GM04504 (cell line): ENCODE results near the gene SPON1.

Experiments used
- DNase-seq: peaks from one replicate; pipeline ENCODE4 v3.0.0-alpha.2; 2012; ENCODE audit warnings: low read depth

The SPON1 gene

DNA sequence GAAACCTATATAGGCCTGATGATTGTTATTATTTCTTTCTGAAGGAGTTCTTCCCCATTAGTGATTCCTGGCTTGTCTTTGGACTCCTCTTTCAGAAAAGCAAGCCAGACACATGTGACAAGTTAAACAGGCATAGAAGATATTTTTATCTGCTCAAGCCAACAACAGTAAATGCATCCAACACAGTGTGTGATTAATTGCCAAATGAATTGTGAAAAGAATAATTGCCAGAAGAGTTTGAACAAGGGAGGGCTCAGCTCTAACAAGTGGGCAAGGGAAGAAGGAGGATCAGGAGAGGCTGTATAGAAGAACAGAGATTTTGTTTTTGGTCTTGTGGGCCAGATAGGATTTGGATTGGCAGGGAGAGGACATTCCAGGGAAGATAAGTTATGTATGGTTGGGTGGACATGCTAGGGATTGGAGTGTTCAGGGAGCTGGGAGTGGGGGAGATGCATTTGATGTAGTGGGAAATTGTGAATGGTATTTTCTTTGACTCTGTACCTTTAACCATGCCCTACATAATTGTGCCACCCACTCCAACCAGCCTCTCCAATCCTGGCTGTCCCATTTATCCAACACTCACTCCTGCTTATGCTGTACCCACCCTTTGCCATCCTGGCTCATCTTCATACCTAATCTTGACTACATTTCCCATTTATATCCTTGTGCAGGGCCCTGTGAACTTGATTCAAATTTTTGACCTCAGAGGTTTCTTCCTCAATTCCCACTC, 223.7 kb downstream of the SPON1 start:
- DNase-seq, result no peak

DNA sequence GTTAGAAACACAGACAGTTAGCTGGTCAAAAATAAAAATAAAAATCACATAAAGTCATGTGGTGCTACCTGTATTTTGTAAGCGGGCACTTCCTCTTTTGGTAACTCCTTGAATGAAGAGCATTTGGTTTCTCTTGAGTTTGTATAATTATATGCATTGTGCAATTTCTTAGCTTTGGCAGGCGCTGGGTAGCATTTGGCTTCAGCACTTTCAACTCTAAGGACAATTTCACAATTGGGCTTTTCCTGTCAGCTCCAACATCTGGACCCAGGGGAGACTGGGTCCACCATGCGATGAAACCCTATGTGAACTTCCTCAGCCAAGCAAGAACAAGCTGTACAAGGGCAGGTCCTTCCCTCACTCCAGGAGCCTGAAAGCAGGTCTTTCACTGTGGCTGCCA, 227.4 kb downstream of the SPON1 start:
- DNase-seq, result no peak

DNA sequence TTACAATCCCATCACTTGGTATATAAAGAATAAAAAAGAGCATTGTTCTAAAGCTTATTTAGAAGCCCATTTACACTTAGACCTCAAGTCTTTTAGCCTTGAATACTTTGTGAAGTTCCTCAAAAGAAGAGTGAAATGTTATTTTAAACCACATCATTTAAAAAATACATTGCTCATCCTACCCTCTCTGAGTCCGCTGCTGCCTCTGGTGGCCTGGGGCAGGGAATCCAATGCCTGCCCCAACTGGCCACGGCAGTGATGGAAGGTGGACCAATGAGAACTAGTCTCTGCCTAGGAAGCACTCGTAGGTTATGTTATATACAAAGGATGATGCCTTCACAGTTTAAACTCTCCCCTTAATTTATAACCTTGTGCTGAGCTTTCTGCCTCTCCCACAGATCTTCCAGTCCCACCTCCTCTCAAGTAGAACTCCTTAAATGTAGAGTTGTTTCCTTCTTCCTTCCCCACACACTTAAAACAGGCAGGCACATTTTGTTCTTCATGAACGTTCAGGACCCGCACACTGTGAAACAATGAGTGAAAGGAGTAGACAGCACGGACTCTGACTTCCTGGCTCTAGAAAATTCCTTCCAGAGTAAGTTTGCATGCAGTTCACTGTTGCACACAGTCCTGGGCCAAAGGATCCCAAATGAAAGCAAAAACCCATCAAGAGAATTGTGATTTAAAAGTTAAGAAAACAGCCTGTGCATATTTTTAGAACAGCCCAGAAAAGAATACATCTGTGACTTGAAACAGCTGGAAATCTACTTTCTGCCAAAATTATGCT, 228.7 kb downstream of the SPON1 start:
- no peak for DNase-seq

DNA sequence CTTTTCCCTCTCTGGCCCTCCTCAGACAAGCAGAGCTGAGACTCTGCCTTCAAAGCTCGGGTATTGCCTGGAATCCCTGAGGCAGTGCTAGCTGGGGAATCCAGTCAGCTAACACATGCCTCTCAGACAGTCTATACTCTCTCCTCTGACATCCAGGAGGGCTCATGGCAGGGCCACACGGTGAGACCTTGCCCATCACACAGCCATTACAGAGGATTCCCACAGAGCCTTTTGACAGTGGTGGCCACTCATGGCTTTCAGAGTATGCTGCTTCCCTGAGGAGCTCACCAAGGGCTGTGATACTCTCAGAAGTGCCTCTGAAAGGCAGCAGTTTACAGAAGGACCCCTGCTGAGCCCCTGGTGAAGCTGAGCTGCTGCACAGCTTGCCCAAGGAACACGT, 231.1 kb downstream of the SPON1 start:
- DNase-seq, result no peak

DNA sequence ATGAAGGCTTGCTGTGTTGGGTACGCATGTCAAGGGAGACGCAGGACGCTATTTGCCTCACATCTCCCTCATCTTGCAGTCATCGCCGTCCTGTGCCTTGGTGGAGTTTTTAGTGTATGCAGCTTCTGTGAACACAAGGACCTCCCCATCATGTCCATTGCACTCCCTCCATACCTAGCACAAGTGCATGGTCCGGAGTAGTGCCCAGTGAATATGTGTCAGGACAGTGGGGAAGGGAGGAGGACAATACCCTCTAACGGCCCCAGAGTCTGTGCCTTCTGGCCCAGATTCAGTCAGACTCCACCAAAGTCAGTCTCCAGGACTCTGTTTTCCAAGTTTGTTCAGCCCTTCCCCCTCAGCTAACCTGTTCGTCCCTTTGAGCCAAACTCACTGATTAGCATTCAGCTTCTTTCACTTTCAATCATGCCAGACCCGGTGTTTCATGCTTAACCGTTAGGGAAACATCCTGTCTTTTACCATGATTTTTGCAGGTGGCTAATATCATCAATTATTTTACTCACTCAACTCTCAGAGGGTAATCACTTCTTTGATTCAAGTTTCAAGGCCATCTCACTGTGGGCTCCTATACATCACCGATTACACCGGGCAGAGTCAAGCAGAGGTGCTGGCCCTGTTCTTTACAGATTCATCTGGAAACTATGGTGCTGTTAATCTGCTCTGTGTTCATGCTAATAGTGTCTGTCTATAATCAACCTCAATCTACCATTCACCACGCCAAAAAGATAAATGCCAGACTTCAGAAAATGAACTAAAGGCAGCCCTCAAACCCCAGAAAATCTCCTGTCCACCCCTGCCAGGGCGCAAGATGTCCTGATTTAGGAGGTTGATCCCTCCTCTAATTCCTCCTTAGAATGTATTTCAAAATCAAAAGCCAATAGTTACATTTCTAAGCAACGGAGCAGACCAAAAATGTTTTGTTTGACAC, 240.0 kb downstream of the SPON1 start:
- DNase-seq, result no peak

DNA sequence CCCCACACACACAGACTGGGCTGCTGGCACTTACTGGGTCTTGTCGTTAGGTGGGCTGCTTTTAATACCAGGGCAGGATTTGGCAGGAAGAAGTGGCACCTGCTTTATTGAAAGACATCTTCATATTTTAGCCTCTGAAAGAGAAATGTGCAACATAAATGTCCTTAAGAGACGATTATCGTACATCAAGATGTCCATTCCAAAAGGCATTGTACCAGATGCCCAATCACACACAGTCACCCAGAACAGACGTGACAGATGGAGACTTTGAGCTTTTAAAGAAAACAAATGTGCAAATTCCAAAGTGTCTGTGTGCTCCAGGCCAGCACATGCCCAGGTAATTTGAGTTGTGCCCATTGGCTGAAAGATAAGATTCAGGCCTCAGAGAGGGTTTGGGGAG, 240.8 kb downstream of the SPON1 start:
- DNase-seq, result no peak

DNA sequence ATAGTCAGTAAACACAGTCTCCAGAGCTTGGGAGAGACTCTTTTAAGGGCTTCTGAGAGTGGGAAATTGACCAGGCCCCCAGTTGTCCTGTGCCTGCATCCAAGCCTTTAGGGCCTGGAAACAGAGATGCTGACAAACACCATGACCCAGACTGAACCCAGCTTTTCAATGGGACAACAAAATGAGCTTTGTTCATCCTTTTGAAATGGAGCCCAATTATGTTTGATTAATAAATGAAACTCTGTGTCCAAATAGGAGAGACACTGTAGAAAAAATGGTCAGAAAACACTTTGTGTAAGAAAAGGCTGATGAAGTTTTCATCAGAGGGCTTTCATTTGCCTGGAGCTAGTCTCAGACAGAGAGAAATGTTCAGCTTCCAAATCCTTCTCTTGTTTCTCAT, 250.5 kb downstream of the SPON1 start:
- DNase-seq, result no peak

DNA sequence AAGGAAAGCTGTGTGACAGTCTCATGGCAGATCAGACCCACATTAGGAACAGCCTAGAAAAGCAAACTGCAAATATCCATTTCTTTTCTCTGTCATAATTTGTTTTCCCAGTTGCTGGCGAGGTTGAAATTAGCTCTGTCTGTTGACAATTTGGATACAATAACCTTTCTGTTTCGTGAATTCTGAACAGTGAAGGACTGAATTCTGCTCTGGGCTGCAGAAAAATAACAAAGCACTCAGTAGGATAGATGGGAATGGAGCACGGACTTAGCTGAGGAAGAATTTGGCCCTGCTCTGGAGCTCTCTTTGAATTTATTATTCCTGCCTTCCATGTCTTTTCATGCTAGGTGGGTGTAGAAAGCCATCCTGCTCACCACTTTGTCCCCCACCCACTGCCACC, 256.2 kb downstream of the SPON1 start:
- DNase-seq, result no peak

DNA sequence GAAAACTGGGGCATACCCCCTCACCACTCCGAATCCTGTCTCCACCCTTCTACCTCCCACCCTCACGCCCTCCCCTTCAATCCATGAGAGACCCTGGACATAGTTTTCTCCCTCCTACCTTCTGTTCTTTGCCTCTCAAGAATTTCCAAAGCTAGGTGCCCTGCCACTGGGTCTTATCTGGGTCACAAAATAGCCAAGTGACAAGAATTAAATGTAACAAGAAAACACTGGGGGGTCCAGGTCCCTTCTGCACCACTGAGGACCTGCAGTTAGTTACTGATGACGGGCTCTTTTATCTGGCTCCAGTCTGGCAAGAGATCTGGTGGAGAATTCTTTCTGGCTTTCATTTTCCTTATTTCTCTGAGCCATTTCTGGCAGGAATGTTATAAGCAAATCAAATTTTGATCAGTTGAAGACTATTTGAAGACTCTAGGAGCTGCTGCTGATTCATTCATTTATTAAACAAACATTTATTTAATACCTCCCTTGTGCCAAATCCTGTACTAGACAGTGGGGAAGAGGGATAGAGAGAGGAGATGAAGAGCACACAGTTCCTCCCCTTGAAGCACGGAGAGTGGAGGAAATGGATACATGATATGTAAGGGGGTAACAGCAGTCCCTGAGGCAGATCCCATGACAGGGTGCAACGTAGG, 261.2 kb downstream of the SPON1 start:
- no peak for DNase-seq

DNA sequence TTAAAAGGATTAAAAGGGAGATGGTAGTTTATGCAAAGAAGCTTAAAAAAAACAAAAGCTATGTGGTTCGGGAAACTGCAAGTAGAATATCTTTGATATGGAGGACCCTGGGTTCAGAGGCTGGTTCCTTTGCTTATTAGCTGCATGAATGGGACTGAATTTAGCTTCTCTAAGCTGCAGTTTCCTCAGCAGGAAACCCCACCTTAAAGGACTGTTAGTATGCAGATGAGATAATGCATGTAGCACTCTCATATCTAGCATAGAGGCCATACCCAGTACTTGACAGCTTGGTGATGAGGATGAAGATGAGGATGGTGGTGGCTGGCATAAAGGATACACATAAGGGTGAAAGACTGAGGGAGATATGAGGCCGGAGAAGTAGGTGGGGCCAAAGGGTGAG, 261.9 kb downstream of the SPON1 start:
- no peak for DNase-seq

DNA sequence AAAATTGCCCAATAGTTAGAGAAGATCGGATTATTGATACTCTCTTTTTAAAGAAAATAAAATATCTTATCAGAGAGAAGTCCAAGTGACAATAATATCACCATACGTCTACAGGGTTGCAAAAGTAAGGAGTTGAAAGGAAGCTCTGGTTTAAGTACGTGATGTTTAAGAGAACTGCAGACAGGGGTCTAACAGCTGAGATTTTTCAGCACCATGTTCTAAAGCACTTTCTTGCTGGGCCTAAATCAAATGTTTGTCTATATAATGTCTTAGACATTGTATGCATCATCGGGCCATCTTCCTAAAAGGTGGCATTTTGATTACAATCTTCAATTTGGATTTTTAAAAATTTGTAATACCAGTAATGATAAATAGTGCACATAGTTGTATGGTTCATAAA, 263.1 kb downstream of the SPON1 start:
- DNase-seq, result no peak

DNA sequence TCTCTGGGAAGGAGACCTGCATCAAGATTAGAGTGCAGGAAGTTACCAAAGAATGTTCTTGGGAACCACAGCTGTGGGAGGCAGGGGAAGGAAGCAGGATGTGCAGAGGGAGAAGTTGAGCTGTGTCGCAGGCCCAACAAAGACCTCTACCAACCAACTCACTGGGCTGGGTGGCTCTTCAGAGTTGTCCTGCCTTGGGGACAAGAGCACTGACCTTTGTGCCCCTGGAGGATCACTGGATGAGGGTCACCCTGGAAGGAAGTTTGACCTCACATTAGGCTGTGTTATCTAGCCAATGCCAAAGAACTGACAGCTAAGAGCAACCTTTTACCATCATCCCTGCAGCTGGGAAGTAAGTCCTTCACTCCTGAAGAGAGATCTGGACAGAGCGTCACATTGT, 265.8 kb downstream of the SPON1 start:
- DNase-seq, result no peak

DNA sequence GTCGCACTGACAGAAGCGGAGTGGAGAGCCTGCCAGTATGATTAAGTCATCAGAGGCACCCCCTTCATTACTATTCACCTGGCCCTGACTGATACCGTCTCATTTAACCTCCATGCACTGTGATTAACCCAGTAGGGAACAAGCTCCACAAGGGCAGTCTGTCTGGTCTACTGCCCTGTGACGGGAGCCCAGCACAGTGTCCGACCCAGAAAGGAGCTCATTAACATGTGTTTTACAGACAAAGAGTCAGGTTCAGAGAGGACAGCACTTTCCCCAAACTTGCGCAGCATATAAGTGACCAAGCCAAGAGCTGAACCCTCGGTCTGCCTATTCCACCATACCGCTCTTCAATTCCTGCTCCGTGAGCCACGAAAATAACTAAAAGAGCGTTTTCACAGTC, 266.9 kb downstream of the SPON1 start:
- DNase-seq, result no peak

DNA sequence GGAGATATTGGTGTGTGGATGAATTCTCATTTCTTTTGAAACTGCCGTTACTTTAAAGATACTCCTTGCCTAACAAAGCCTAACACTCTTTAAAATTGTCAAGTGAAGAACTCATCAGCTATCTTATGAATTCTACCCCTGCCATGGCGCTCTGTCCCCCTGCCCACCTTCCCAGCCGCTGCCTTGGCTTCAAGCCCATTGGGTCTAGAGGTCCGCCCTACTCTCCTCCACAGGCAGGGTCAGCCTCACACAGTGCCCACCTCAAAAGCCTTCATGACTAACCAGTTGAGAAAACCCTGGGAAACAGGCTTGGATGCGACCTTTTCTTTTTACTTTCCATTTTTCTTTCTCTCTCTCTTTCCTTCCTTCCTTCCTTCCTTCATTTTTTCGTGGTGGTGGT, 267.9 kb downstream of the SPON1 start:
- no peak for DNase-seq

DNA sequence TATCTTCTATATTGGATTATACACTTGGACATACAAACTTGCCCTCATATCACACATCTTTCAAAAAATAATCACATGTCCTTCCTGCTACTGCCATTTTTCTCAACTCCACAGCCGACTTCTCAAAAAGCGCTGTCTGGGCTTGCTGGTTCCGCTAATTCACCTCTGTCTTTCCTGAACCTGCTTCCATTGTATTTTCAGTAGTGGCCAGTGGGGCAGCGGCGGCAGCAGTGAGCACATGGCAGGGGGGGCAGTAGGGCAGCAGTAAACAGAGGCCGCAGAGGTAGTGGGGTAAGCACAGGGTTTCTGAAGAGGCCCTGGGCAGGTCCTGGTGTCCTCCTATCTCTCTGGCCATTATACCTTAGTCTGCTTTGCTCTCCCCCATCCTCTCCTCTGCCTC, 270.1 kb downstream of the SPON1 start:
- DNase-seq, result no peak

DNA sequence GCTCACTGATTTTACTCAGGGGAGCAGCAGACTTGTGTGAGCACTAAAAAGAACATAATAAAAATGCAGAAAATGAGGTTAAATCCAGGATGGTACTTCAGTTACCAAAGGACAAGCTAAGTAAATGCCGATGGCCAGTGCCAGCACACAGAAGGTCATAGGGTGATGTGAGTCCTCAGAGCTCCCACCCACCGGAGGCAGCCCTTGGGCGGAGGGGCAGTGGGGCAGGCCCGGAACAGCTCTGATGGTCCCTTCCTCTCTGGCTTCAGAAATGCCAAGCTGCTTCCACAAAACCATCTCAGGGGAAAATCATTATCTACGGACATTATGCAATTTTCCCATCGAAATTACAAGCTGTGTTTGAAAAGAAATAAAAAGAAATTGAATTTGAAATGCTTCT, 271.9 kb downstream of the SPON1 start:
- DNase-seq, result no peak

DNA sequence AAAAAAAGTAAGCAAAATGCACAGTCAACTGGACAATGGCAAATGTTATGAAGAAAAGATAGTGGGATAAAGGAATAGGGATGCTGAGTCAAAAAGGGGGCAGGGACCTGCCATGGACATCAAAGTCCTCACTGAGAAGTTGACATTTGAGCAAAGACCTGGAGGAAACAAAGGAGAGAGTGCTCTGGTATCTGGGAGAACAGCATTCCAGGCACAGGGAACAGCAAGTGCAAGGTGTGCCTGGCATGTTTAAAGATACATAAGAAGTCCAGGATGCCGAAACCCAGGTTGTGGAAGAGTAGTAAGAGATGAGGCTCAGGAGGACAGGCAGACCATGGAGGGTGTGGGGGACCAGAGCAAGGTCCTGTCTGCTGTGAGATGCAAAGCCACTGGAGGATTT, 273.2 kb downstream of the SPON1 start:
- no peak for DNase-seq

DNA sequence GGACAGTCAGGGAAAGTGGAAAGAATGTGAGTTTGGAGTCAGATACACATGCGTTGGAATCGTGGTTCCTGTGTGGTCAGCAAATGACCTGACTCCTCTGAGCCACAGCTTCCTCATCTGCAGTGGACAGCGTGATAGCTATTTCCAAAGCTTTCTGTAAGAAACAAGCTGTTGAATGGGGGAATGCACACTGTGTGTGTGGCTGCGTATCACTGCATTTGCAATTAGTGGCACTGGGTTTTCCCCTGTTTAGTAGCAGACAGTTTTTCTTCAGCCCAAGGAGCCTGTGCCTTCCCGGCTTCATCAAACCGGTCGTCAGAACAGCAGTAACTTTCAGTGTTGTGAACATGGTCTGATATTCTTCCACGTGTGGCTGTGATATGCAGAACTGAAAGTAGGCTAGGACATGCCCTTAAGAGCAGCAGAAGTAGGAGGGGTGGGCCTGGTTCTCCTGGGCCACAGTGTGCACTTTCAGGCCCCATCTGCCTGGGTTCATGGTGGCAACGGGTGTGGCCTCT, 275.0 kb downstream of the SPON1 start:
- DNase-seq, result no peak

DNA sequence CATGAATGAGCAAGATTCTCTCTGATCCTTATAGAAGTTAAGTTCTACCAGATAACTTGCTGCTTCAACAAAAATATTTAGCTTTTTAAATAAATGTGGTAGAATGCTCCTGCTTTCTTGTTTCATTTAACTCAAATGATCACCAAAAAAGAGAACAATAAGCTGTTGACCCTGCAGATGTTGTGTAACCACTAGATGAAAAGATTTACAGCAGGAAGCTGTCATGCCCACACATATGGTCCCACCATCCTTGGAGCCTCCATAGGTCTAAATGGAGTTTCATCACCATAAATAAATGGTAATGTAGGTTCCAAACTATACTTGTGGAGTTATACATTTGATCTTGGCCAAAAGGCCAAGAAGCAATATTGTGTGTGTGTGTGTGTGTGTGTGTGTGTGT, 277.7 kb downstream of the SPON1 start:
- no peak for DNase-seq

DNA sequence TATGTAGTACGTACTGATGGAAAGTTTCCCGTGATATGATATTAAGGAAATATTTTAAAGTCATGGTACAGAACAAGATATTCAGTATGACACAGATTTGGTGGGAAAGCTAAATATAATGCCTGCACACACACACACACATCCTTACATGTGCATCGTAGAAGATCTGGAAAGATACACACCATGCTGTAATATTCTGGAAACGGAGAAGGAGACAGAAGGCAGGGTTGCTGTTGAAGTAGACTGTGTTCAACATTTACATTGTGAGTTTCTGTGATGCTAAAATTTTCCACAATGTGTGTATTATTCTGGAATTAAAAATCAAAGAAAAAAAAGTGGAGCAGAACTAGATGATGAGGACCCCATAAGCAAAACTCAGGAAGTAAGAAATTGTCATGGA, 278.4 kb downstream of the SPON1 start:
- no peak for DNase-seq

DNA sequence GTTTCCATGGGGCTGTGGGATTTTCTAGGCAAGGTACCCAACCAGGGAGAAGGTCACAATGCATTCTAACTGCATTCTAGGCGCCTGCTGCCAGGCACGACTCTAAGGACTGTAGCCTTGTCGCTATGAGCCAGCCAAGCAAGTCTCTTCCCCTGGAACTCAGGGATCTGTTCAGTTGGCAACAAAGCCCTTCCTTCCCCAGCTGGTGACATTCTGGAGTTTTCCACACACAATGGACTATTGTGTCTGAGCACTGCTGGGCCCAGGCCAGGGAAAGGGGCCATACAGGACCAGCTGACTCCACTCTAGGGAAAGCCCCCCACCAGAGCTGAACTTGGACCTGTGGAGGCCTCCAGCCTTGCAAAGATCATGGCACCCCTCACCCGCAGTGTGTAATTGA, 279.7 kb downstream of the SPON1 start:
- no peak for DNase-seq

DNA sequence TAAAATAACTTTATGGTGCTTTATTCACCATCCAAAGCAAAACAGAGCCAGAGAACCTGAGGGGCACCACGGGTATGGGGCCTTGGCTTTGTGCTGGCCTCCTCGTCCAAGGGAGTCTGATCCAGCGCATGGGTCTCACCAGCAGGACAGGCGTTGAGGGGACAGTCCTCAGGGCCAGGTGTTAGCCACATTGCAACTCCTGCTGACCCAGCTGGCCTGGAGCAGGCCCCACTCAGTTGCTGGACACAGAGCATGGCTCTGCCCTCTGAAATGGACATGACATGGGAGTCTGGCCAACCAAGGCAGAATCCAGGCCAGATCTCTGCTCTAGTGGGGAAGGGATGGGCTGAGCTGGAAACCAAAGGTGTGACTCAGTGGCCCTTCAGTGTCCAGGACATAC, 280.2 kb downstream of the SPON1 start:
- no peak for DNase-seq
